ENCODE data around the gene MTARC1.

Gene MTARC1

GRCh38 chr1:220834155-220834870 lies 47.6 kb downstream of the MTARC1 start:
- DNase-seq = no peak
